Activated T-cell treated with anti-CD3 and anti-CD28 coated beads, Interleukin-2, amount 50 U/mL, for 4 hours (primary cell): ENCODE data around the gene PSME1. TPM values are rescaled to one million over a fixed set of nuclear protein-coding genes. Genes with fewer than 3 reads are reported as not detected.
"Not testable (repeated sequence)": the region's sequence is repeated elsewhere in the genome, so short reads cannot be mapped to it uniquely, and the experiment has no call there.

ENCODE experiments used
- ATAC-seq, 2 donors: fragments of 200-7000 bp; cut with Tn5 transposase; one replicate each; pipeline ENCODE4 v1.10.0; 2021
- DNase-seq: peaks from one replicate; pipeline ENCODE4 v3.0.0-alpha.2; 2020
- H3K27me3 Mint-ChIP-seq: one replicate; pipeline ENCODE4 v1.8.0; 2021; ENCODE audit warnings: low read depth, mixed read lengths
- H3K36me3 Mint-ChIP-seq: one replicate; pipeline ENCODE4 v1.8.0; 2022; ENCODE audit warnings: mixed read lengths; ENCODE audit not compliant: insufficient read depth
- H3K4me1 Mint-ChIP-seq: one replicate; pipeline ENCODE4 v1.8.0; 2021; ENCODE audit warnings: low read depth, mixed read lengths
- H3K4me3 Mint-ChIP-seq: one replicate; pipeline ENCODE4 v1.8.0; 2021; ENCODE audit warnings: mild to moderate bottlenecking, moderate library complexity, mixed read lengths
- H3K9me3 Mint-ChIP-seq: one replicate; pipeline ENCODE4 v1.8.0; 2021; ENCODE audit warnings: mixed read lengths
- total RNA-seq, 3 donors: library from RNA; stranded (reverse); gene quantifications; one replicate each; pipeline ENCODE4 v1.2.1, GENCODE V29; 2021

PSME1 gene
- total RNA-seq, 3 donors from 2014 or later: 354 to 391 (median 378) TPM

- Mint-ChIP-seq H3K9me3 (no peaks in the 10 kb centered on the region), H3K36me3 (peaks cover 39% of the 10 kb centered on the region), H3K4me1 (peaks cover 15% of the 10 kb centered on the region), H3K4me3 (no peak overlapping the region), H3K27me3 (no peaks in the 10 kb centered on the region)
- DNase-seq (no peak), ATAC-seq (no peak)
Observed at GRCh38 chr14:24098927-24099813, 36.8 kb upstream of the PSME1 start.

DNA sequence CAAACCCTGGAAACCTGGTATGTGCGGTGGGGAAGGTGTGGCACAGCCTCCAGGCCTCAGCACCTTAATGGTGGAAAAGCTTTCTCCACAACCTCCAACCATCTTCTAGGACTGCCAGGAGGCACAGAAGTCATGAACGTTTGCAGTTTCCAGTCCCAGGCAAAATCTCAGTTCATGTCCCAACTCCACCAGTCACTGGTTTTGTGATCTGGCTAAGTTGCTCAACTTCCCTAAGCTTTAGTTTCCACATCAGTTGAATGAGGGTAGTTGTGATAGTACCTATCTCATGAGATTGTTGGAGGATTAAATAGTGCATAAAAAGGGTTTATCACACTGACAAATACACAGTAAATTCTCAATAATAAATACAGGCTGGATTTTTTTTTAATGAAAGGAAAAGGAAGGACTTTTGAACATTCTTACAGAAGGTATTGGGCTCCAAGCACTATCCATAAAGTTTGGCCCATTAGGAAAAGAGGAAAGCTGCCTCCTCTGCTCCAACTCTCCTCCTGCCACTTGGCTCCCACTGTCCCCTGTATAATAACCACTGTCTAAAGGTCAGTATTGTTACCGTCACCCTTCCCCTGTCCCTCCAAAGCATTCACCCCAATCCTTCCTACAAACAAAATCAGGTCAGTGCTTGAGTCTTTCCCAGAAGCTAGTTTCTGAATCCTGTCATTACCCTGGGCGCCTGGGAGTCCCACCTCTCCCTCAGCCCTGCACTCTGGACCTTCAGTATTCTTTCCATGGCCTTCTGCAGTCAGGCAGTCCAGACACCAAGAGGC is 35.6 kb upstream of the PSME1 start:
- Mint-ChIP-seq H3K36me3 (peaks cover 44% of the 10 kb centered on the region), H3K4me1 (peaks cover 12% of the 10 kb centered on the region), H3K9me3 (no peaks in the 10 kb centered on the region), H3K4me3 (no peak overlapping the region), H3K27me3 (no peaks in the 10 kb centered on the region)
- DNase-seq (no peak), ATAC-seq (no peak)

DNA sequence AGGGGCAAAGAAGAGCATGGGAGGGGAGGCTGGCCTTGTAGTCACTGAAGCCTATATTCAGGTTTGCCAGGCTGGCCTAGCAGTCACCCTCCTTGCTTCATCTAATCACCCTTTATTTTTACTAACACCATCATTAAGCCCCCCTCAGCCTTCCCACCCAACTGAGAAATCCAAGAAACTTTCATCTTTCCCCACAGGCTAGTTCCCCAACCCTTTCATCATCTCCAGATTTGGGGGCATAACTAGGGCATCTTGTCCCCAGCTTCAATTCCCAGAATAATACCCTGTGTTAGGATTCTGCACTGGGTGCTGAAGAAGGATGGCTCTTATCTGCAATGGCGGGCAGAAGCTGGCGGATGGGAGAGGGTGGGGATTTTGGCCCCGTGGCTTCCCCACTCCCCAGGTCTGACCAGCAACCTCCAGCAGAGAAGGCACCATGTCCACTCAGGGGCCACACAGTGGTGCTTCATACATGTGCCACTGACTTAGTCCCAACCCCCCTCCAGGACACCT is 35.0 kb upstream of the PSME1 start:
- DNase-seq: no peak
- no peak for ATAC-seq
- H3K27me3 Mint-ChIP-seq: no peaks in the 10 kb centered on the region
- peaks cover 41% of the 10 kb centered on the region for H3K36me3 Mint-ChIP-seq
- no peak overlapping the region for H3K4me3 Mint-ChIP-seq
- no peaks in the 10 kb centered on the region for H3K9me3 Mint-ChIP-seq
- peaks cover 7% of the 10 kb centered on the region for H3K4me1 Mint-ChIP-seq

DNA sequence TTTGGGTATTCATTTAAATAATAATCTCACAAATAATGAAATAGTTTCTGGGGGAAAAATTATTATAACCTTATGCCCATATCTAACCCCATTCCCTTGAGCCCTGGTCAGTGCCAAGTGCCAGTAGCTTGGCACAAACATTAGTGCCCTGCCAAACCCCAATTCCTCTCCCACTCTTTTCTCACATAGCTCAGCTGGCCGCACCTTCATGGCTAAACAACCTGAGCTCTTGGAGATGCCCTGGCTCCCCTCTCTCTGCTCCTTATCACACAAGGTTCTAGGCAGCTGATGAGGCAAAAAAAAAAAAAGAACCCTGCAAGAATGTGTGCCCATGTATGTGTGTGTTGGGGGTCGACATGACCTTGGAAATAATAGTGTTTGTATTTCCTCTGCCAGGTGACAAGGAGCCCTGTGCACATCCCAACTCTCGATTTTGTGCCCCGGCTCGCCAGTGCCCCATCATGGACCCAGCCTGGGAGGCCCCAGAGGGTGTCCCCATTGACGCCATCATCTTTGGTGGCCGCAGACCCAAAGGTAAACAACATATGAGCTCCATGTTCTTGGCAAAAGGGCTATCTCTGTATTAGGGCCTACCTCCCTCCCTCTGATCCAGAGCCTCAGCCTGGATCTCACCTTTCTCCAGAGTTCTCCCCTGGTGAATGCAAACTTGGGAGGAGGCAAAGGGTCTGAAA is 33.5 kb upstream of the PSME1 start:
- H3K36me3 Mint-ChIP-seq: peaks cover 34% of the 10 kb centered on the region
- H3K27me3 Mint-ChIP-seq: no peaks in the 10 kb centered on the region
- H3K4me3 Mint-ChIP-seq: no peak overlapping the region
- peaks cover under 1% of the 10 kb centered on the region for H3K4me1 Mint-ChIP-seq
- no peaks in the 10 kb centered on the region for H3K9me3 Mint-ChIP-seq
- ATAC-seq (no peak), DNase-seq (no peak)

GRCh38 chr14:24103451-24103850 is 32.5 kb upstream of the PSME1 start:
- peaks cover 34% of the 10 kb centered on the region for H3K36me3 Mint-ChIP-seq
- DNase-seq: no peak
- peaks cover 4% of the 10 kb centered on the region for H3K4me1 Mint-ChIP-seq
- H3K9me3 Mint-ChIP-seq: no peaks in the 10 kb centered on the region
- no peak for ATAC-seq
- H3K27me3 Mint-ChIP-seq: no peaks in the 10 kb centered on the region
- no peak overlapping the region for H3K4me3 Mint-ChIP-seq

DNA sequence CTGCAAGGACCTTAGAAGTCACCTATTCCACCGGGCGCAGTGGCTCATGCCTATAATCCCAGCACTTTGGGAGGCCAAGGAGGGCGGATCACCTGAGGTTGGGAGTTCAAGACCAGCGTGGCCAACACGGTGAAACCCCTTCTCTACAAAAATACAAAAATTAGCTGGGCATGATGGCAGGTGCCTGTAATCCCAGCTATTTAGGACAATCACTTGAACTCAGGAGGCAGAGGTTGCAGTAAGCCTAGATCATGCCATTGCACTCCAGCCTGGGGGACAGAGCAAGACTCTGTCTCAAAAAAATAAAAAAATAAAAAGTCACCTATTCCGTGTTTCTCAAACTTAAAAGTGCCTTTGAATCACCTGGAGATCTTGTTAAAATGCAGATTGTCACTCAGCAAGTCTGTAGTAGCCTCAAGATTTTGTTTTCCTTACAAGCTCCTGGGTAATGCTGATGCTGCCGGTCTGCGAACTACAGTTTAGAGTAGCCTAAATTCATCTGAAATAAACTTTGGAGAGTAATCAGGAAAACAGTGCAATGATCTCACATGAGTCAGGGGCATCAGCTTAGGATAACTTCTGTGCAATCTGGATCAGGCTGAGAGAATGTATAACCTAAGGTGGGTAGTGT is 30.3 kb upstream of the PSME1 start:
- not testable (repeated sequence) for H3K27me3 Mint-ChIP-seq, H3K4me3 Mint-ChIP-seq, DNase-seq, ATAC-seq, H3K9me3 Mint-ChIP-seq
- peaks cover 28% of the 10 kb centered on the region for H3K36me3 Mint-ChIP-seq
- H3K4me1 Mint-ChIP-seq: peaks cover 17% of the 10 kb centered on the region

- H3K36me3 Mint-ChIP-seq: peaks cover 25% of the 10 kb centered on the region
- H3K4me3 Mint-ChIP-seq: no peak overlapping the region
- ATAC-seq (no peak), DNase-seq (no peak)
- H3K27me3 Mint-ChIP-seq: no peaks in the 10 kb centered on the region
- no peaks in the 10 kb centered on the region for H3K9me3 Mint-ChIP-seq
- H3K4me1 Mint-ChIP-seq: peaks cover 17% of the 10 kb centered on the region
Observed at GRCh38 chr14:24106672-24107271, 29.2 kb upstream of the PSME1 start.

DNA sequence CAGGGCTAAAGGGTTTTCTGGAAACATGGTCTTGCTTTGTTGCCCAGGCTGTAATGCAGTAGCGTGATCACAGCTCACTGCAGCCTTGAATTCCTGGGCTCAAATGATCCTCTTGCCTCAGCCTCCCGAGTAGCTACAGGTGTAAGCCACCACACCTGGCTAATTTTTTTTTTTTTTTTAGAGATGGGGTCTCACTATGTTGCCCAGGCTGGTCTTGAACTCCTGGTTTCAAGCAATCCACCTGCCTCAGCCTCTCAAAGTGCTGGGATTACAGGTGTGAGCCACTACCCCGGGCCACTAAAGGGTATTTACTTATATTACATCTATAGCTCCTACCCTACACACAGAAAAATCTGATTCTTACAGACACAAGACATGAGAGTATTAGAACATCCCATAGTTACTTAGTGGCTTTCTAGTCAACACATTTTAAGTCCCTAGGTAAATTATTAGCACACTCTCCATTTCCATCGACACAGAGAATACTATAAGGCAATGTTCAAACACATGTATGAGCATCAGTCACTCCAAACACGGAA is 27.6 kb upstream of the PSME1 start:
- Mint-ChIP-seq H3K9me3 (no peaks in the 10 kb centered on the region), H3K27me3 (no peaks in the 10 kb centered on the region), H3K4me1 (peaks cover 17% of the 10 kb centered on the region), H3K36me3 (peaks cover 12% of the 10 kb centered on the region), H3K4me3 (peak overlapping the region; percentile 52)
- DNase-seq: no peak
- ATAC-seq: no peak

DNA sequence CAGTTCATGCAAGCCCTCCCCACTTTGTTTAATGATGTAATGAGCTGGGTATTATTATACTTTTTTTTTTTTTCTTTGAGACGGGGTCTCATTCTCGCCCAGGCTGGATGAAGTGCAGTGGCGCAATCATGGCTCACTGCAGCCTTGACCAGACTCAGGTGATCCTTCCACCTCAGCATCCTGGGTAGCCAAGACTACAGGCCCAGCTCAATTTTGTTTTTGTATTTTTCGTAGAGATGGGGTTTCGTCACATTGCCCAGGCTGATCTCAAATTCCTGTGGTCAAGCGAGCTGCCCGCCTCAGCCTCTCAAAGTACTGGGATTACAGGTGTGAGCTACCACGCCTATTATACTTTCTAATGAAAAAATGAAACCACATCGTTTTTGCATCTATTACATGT is 25.9 kb upstream of the PSME1 start:
- H3K4me1 Mint-ChIP-seq: peaks cover 18% of the 10 kb centered on the region
- ATAC-seq: no peak
- H3K27me3 Mint-ChIP-seq: no peaks in the 10 kb centered on the region
- no peak overlapping the region for H3K4me3 Mint-ChIP-seq
- H3K9me3 Mint-ChIP-seq: no peaks in the 10 kb centered on the region
- H3K36me3 Mint-ChIP-seq: no peaks in the 10 kb centered on the region
- DNase-seq: no peak

GRCh38 chr14:24110523-24110922 is 25.5 kb upstream of the PSME1 start:
- DNase-seq (no peak), ATAC-seq (no peak)
- no peak overlapping the region for H3K4me3 Mint-ChIP-seq
- H3K36me3 Mint-ChIP-seq: no peaks in the 10 kb centered on the region
- no peaks in the 10 kb centered on the region for H3K27me3 Mint-ChIP-seq
- no peaks in the 10 kb centered on the region for H3K9me3 Mint-ChIP-seq
- H3K4me1 Mint-ChIP-seq: peaks cover 23% of the 10 kb centered on the region

DNA sequence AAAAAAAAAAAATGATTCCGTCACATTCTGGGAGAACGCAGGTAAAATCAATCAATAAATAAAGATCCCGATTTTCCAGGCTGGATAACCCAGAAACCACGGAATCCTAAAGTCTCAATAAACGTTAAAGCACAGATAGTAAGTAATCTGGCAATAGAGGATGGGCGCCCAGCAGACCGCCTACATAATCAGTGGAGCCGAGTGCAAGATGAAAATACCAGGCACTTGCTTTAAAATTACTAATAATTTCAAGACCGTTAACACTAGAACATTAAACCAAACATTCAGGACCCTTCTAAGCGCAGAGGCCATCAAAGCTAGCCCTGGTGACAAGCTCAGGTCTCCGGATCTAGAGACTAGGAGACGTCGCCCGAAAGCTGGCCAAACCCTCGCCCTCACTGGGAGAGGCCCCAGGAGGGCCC is 22.6 kb upstream of the PSME1 start:
- no peak for DNase-seq
- Mint-ChIP-seq H3K27me3 (no peaks in the 10 kb centered on the region), H3K9me3 (no peaks in the 10 kb centered on the region), H3K36me3 (peaks cover 17% of the 10 kb centered on the region), H3K4me3 (peak overlapping the region; percentile 93), H3K4me1 (peaks cover 36% of the 10 kb centered on the region)
- no peak for ATAC-seq

DNA sequence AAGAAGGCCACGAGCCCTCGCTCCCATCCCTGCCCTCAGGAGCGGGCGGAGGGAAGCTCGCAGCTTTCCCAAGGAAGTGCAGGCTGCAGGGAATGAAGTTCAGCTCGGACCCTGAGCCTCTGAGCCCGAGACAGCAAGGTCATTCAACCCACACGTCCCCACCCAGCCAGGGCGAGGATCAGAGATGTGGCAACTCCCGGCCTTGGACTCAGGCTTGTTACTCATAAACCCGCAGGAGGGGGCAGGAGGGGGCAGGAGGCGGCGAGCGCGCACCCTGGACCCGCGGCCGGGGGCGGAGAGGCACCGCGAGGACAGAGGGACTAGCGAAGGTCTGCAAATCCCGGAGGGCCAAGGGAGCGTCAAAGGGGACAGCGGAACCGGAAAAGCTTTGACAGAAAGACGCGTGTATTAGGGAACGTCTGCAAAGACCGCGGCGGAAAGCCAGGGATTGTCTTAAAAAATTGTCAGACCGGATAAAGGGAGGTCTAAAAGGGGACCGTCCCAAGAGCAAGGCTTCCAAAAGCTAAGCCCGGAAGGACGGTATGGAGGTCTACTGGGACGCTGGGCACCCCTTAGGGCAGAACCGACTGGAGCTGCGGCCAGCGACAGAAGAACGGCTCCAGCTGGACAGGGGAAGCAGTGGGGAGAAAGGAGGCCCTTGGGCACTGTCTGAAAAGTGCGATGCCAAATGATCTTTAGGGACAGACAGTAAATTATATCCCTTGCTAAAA is 22.0 kb upstream of the PSME1 start:
- ATAC-seq: peak; percentile 27 to 33
- Mint-ChIP-seq H3K9me3 (no peaks in the 10 kb centered on the region), H3K27me3 (no peaks in the 10 kb centered on the region), H3K4me1 (peaks cover 33% of the 10 kb centered on the region), H3K4me3 (peak overlapping the region; percentile 93), H3K36me3 (peaks cover 22% of the 10 kb centered on the region)
- DNase-seq: peak; percentile 58
